ENCODE measurements around the gene DISP2. TPM values are rescaled to one million over a fixed set of nuclear protein-coding genes. Genes with fewer than 3 reads are reported as not detected.
A peak's percentile ranks its signal among the peaks of the same experiment; 100 is the strongest.

The DISP2 gene
- total and polyA plus RNA-seq, 8 donors: 0.15 to 10.1 (median 0.58) TPM; not detected in 1

GRCh38 chr15:40381818-40382529, 24.0 kb downstream of the DISP2 start:
- no peaks in the 10 kb centered on the region for H3K9me3 ChIP-seq
- DNase-seq: no peak
- peaks cover 20 to 41% (median 32%) of the 10 kb centered on the region in 4 donors for H3K4me1 ChIP-seq
- no peaks in the 10 kb centered on the region for H3K27me3 ChIP-seq
- no peak for TF ChIP-seq CTCF (IDR thresholded peaks at IDR 0.05)
- intact Hi-C loops (cut with DNase I; ENCODE audit: low total_unique reads): no loop called here
- H3K36me3 ChIP-seq: peaks cover 6 to 11% (median 9%) of the 10 kb centered on the region in 4 donors
- WGBS, 5 donors: 89 to 92% (median 91%) methylated on average over 11 of the region's 11 CpGs
- H3K27ac ChIP-seq: peak overlapping the region in 1 of 5 donors; percentile 75
- no peak overlapping the region for H3K4me3 ChIP-seq

GRCh38 chr15:40382580-40383456, 24.8 kb downstream of the DISP2 start, which contains the start of gene KNSTRN:
Gene KNSTRN, plus strand, starts transcription at chr15:40382721. Its CDS starts 115 bp downstream, at chr15:40382836.
- WGBS, 5 donors: 3 to 7% (median 4%) methylated on average over 39 to 57 of the region's 57 CpGs
- intact Hi-C loops (cut with DNase I; ENCODE audit: low total_unique reads): no loop called here
- peak; percentile 94 to 97 for DNase-seq
- Histone ChIP-seq H3K36me3 (peaks cover 8 to 20% (median 17%) of the 10 kb centered on the region in 4 donors), H3K4me1 (peaks cover 20 to 41% (median 32%) of the 10 kb centered on the region in 4 donors), H3K9me3 (no peaks in the 10 kb centered on the region), H3K4me3 (peak within 1 kb of the TSS; percentile 82 to 95 (median 88)), H3K27me3 (no peaks in the 10 kb centered on the region), H3K27ac (peak within 1 kb of the TSS; percentile 11 to 78 (median 75))
- TF ChIP-seq POLR2AphosphoS5 (IDR thresholded peaks at IDR 0.05): peak; percentile 27 to 87 (median 28)
- no peak for TF ChIP-seq CTCF (IDR thresholded peaks at IDR 0.05)
- TF ChIP-seq EP300 (IDR thresholded peaks at IDR 0.05): no peak
- no peak for TF ChIP-seq POLR2A (IDR thresholded peaks at IDR 0.05)

GRCh38 chr15:40386480-40386879, 28.5 kb downstream of the DISP2 start:
- 95 to 99% (median 97%) methylated on average over 3 of the region's 3 CpGs for WGBS, 5 donors
- no peak for TF ChIP-seq POLR2AphosphoS5 (IDR thresholded peaks at IDR 0.05)
- no peak for TF ChIP-seq CTCF (IDR thresholded peaks at IDR 0.05)
- TF ChIP-seq POLR2A (IDR thresholded peaks at IDR 0.05): no peak
- no peak for TF ChIP-seq EP300 (IDR thresholded peaks at IDR 0.05)
- intact Hi-C loops (cut with DNase I; ENCODE audit: low total_unique reads): no loop called here
- Histone ChIP-seq H3K36me3 (peaks cover 8 to 56% (median 43%) of the 10 kb centered on the region in 4 donors), H3K4me1 (peaks cover 14 to 37% (median 30%) of the 10 kb centered on the region in 4 donors), H3K27ac (no peak overlapping the region), H3K27me3 (no peaks in the 10 kb centered on the region), H3K4me3 (no peak overlapping the region), H3K9me3 (no peaks in the 10 kb centered on the region)
- DNase-seq: no peak
